IPS-11a (cell line): ENCODE data around the gene SHROOM1.
"Not testable (repeated sequence)": the region's sequence is repeated elsewhere in the genome, so short reads cannot be mapped to it uniquely, and the experiment has no call there.

Experiments used
- H3K4me3 ChIP-seq: one replicate; pipeline ENCODE4 v1.5.1; 2013; ENCODE audit warnings: low read depth, low read length, control low read depth

SHROOM1 gene

DNA sequence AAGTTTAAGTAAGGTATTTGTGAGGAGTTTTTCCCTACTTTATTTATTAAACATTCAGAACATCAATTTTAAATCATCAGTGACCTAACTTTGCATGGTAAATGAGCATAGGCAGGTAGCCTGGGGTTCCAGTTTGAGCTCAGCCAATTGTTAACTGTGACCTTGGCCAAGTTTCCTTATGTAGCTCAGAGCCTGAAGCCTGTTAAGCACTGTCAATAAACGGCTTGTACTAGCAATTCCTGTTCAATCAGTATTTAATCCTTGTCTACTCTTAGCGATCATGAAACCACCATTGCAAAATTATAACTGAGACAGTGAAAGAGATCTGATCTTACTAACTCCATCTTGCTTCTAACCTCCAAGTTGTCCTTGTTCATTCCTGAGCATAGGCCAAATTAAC, 22.0 kb downstream of the SHROOM1 start:
- H3K4me3 ChIP-seq: no peak overlapping the region

DNA sequence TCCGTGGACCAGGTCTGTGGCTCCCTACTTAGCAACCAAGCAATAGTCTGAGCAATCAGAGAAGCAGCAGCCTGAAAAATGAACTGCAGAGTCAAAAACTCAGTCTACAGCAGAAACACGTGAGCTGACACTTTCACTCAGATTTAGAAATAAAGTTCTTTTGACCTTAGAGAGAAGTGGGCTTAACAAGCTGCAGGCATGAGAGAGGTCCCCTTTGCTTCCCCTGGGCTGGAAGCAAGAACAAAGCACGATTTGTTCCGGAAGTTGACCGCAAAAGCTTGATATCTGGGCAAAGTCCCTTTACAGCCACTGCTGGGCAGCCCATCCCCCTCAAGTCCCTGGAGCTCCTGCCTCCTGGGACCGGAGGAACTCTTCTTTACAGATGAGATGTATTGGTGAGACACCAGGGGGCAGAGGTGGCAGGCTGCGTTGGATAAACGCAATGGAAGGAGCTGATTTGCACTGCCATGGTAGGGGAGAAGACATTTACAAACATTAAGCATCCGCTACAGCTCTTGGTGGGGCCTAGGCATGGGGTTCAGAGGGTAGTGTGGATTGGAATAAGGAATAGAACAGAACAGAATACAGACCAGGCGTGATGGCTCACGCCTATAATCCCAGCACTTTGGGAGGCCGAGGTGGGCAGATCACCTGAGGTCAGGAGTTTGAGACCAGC, 23.1 kb downstream of the SHROOM1 start:
- no peak overlapping the region for H3K4me3 ChIP-seq

DNA sequence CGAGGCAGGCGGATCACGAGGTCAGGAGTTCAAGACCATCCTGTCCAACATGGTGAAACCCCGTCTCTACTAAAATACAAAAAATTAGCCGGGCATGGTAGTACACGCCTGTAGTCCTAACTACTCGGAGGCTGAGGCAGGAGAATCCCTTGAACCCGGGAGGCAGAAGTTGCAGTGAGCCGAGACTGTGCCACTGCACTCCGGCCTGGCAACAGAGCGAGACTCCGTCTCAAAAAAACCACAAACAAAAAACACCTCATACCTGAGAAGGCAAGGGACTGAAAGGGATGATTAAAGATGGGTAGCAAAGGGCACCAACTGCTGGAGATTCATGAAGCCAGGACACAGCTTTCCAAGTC, 23.7 kb downstream of the SHROOM1 start:
- H3K4me3 ChIP-seq: not testable (repeated sequence)

DNA sequence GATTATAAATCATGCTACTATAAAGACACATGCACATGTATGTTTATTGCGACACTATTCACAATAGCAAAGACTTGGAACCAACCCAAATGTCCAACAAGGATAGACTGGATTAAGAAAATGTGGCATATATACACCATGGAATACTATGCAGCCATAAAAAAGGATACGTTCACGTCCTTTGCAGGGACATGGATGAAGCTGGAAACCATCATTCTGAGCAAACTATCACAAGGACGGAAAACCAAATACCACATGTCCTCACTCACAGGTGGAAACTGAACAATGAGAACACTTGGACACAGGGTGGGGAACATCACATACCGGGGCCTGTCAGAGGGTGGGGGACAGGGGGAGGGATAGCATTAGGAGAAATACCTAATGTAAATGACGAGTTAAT, 24.6 kb downstream of the SHROOM1 start:
- H3K4me3 ChIP-seq: not testable (repeated sequence)

DNA sequence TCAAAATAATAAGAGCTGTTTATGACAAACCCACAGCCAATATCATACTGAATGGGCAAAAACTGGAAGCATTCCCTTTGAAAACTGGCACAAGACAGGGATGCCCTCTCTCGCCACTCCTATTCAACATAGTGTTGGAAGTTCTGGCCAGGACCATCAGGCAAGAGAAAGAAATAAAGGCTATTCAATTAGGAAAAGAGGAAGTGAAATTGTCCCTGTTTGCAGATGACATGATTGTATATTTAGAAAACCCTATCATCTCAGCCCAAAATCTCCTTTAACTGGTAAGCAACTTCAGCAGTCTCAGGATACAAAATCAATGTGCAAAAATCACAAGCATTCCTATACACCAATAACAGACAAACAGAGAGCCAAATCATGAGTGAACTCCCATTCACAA, 26.2 kb downstream of the SHROOM1 start:
- not testable (repeated sequence) for H3K4me3 ChIP-seq

DNA sequence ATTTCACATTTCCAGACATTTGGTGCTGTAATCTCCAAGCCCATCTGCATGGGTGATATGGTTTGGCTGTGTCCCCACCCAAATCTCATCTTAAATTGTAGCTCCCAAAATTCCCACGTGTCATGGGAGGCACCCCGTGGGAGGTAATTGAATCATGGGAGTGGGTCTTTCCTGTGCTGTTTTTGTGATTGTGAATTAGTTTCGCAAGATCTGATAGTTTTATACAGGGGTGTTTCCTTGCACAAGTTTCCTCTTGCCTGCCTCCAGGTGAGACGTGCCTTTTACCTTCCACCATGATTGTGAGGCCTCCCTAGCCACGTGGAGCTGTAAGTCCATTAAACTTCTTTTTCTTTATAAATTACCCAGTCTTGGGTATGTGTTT, 27.8 kb downstream of the SHROOM1 start:
- H3K4me3 ChIP-seq: not testable (repeated sequence)

DNA sequence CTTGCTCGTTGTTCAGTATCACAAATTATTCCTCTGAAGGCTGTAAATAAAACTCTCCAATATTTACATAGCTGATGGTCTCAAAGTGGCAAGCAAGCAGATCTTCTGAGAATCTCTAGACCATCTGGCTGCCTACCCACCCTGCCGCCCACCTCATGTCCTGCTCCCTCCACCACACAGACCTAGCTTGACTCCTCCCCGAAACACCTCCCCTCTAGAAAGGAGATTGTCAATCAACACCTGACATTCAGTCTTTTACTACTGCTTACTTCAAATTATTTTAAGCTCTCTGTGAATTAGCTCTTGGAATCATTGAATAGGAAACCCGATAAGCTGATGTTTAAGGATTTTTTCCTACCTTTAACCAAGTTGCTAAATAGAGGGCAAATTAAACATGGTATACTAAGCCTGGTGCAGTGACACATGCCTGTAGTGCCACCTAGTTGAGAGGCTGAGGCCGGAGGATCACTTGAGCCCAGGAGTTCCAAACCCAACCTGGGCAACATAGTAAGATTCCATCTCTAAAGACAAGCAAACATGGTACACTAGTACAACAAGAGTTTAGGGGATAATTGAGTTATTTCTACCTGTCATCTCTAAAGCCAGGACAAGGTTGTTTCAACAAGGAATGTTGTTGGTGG, 28.3 kb downstream of the SHROOM1 start:
- no peak overlapping the region for H3K4me3 ChIP-seq

DNA sequence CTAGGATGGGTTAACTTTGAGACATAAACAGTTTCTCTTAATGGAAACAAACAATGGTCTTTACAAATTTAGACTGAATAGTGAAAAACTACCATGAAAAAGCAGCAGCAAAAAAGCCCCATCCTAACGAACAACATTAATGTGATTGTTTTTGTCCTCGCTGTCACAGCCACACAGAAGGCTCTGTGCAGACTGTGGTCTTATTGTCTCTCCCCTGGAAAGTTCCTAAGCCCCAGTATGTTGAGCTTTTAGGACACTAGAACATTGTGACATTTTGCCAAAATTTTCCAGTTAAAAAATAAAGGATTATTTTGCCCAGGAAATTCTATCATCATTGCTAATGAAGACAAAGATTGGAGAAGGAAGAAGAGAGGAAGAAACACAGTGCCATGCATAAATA, 29.9 kb downstream of the SHROOM1 start:
- H3K4me3 ChIP-seq: no peak overlapping the region

DNA sequence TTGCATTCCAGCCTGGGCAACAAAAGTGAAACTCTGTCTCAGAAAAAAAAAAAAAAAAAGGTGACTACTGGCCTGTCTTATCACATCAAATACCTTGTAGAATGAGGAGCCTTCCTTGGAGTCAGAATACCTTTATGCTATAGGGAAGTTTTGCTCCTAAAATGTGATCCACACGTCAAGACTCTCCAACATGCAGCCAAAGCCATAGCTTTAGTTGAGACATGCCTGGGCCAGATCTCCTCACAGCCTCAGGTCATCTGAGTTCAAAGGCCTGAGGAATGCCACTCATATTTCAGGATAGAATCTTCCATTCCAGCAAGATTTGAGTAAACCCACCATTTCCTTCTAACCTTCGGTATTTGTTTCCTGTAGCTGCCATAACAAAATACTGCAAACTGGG, 31.1 kb downstream of the SHROOM1 start:
- no peak overlapping the region for H3K4me3 ChIP-seq

DNA sequence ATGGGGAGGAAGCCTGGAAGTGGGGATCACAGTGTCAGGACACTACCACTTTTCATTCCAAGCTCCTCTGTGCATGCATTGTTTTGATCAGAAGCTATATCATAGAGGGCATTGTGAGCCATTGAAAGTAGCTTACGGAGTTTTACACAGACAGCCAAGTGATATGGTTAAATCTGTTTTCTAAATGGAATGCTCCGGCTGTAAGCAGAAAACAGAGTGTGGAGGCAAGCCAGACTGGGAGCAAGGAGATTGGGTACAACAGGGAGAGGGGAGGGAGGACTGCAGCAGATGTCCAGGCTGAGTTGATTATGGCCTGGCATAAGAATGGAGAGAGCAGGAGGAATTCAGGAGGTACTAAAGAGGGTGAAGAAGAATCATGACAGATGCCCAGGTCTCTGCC, 32.8 kb downstream of the SHROOM1 start:
- H3K4me3 ChIP-seq: no peak overlapping the region

DNA sequence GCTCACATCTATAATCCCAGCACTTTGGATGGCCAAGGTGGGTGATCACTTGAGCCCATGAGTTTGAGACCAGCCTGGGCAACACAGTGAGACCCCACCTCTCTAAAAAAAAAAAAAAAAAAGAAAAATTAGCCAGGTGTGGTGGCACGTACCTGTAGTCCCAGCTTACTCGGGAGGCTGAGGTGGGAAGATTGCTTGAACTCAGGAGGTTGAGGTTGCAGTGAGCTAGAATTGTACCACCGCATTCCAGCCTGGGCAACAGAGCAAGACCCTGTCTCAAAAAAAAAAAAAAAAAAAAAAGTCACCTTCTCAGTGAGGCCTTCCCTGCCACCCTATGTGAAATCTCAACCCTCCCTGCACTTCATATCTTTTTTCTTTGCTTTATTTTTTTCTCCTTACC, 39.4 kb downstream of the SHROOM1 start:
- no peak overlapping the region for H3K4me3 ChIP-seq

DNA sequence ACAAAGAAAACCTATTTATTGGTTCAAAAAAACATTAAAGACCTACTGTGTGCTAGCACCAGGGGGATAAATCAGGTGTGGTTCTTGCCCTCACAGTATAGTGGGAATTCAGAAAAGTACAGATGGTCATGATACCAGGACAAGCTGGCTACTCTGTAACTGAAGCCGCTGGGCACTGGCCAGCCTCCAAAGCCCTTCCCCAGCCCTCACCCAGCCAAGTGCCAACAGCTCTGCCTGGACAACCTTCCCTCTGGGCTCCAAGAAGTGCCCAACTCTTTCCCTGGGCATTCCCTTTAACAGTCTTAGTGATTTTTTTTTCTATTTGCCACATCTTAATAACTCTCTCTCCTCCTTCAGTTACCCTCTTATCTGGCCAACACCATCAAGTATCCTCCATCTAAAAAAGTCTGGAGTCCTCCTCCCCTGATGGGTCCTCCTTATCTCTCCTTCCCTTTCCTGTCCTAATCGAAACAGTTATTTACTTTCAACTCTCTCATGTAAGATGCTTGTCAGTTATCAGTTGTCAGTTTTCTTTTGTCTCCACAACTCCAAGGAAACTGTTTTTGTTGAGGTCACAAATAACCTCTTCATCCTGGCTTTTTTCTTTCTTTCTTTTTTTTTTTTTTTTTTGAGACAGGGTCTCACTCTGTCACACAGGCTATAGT, 40.1 kb downstream of the SHROOM1 start:
- no peak overlapping the region for H3K4me3 ChIP-seq

DNA sequence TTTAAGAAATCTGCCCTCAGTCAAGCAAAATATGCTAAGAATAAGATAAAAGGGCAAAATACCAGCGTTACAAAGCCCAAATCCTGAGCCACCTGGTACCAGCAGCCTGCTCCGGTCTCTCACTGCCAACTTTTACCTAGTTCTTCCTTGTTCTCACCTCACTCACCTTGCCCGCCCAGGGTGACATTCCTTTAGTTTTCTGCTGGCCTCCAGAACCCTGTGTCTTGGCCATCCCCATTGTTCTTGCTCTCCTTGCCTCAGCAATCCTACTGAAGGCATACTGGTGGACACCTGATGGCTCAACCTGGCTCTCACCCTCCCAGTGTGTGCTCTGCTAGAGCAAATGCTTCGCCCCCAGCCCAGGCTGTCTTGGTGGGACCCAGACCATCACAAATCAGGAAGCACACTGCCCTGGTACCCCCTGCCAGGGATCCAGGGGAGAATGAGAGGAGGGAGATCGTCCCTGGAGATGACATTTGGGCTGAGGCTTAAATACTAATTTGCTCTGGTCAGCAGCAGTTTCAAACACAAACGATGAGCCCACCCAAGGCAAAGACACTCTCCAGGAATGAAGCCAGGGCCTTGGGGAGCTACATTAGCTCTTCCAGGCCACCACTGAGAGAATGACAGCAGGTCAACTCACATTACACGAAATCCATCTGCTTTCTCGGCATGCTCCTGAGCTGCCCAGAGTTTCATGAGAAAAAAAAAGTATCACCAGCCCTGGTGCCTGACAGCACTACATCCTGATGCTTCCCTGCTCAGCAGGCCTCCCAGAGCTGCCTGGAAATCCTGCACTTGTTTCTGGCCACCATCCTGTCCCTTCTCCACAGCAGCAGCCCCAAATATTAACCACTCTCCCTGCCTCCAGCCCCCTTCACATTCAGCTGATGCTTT, 41.2 kb downstream of the SHROOM1 start:
- no peak overlapping the region for H3K4me3 ChIP-seq

DNA sequence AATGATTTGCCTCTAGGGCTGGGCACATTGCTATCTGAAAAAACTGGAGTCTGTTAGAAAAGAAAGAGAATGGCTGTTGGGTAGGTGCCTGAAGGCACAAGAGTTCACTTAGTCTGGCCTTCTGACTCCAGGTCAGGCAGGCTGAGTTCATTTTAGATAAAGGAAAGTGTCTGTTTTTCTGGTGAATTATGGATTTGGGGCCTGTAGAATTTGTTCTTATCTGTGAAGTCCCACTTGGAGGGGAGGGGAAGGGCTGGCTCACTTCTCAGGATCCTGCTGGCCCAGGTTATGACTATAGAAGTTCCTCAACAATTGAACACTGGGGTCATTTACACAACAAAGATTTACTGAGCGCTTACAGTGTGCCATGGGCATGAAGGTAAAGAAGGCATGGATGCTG, 41.9 kb downstream of the SHROOM1 start:
- no peak overlapping the region for H3K4me3 ChIP-seq

DNA sequence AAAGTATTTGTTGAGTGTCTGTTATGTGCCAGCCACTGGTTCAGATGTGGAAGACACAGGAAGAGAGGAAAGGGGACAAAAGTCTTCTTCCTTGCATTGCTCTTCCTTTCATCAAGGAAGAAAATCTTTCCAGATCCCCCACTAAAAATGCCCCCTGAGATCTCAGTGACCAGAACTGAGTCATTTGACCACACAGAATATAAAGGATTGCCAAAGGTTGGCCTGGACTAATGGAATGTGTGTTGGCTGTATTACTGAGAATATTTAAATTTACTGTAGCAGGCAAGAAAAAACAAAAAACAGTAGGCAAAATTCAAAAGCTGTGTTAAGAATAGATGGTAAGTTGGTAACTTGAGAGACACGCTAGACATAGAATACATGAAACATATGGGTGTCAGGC, 43.4 kb downstream of the SHROOM1 start:
- no peak overlapping the region for H3K4me3 ChIP-seq

DNA sequence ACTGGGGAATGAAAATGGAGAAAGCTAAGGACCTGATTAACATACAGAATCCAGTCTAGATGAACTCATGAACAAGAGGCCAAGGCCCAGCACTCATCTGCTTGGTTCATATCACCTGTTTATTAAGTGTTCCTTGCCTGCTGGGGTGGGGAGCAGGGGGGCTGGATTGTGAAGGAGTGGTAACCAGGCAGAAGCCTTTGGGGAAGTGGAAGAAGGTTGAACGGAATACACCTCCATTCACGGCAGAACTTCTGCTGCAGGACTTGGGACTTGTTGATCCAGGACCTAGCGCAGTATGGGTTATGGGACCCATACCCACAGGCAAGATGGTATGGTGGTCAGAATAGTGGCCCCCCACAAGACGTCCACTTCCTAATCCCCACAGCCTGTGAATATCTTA, 44.6 kb downstream of the SHROOM1 start:
- no peak overlapping the region for H3K4me3 ChIP-seq

DNA sequence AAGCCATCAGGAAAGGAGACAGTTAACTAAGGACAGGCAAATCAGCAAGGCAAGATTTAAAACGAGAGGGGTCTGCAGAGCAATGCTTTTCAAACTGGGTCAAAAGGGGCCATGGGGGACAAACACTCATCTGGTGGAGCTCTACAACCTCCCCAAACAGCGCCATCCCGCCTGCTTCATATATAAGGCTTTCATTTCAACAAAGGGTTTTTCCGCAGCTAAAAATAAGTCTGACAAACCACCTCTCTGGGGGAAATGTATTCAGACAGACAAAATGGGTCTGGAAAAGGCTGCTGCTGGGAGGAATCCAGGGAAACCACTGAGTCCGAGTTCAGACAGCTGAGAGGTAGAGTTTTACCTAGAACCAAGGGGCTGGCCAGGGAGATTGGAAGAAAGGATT, 45.1 kb downstream of the SHROOM1 start:
- no peak overlapping the region for H3K4me3 ChIP-seq

DNA sequence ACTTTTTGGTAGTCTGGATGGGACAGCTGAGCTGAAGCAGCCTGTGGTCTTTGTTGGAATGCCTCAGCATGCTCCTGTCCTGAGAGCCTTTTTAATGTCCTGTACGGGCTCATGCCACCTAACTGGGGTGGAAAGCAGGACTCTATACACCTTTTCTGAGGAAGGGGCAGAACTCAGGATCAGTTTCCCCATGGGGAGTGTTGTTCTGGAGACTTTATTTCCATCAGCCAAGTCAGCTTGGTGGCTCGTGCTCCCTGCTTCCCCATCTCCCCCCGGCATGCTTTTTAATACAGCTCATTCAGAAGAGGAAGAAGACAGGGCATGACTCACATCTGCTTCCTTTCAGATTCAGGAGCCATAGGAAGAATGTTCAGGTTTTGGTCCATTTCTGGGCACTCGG, 48.3 kb downstream of the SHROOM1 start:
- no peak overlapping the region for H3K4me3 ChIP-seq

DNA sequence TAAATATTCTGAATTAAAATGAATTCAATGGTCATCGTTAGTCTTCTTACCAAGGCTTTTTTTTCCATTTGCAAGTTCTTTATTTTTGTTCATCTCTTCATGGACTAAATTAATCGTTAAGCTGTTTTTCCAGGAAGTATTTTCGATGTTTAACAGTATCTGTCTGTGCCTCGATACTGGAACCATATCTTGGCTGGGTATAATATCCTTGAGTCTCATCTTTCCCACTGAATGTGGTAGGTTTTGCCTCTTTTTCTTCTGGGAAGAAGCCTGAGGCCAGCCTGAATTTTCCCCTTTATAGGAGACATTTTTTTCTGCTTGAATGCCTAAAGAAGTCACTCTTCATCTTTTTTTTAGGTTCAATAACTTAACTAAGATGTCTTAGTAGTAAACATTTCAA, 49.4 kb downstream of the SHROOM1 start:
- no peak overlapping the region for H3K4me3 ChIP-seq

DNA sequence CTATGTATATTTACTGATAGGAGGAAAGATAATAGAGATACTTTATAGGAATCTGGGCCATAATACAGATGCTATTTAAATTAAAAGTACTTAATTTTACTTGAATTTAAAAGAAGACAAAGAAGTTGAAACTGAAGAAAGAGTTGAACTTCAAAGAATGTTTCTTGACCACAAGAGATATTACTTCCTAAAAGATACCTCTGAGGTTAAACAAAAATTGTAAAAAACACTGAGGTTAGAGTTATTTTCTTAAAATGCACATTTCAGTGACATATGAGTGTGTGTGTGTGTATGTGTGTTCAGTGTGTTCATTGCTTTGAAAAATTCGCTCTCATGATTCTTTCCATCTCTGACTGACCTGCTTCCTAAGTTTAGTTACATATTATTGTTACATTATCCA, 49.9 kb downstream of the SHROOM1 start:
- H3K4me3 ChIP-seq: no peak overlapping the region

DNA sequence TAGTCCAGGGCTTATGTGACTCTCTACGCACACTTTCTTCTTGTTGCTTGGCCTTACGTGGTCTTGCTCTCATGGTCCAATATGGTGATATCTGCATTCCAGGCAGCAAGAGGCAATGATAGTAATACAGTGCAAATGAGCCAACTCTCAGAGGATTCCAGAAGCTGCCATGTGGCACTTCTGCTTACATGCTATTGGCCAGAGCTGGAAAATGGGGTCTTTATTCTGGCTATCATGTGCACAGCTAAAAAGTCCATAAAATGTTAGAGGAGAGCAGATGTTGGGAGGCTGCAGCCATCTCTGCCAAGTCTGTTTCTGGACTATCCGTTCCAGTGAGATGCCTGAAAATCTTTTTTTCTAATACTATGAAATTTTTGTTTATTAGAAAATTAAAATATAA, 50.5 kb downstream of the SHROOM1 start:
- no peak overlapping the region for H3K4me3 ChIP-seq

DNA sequence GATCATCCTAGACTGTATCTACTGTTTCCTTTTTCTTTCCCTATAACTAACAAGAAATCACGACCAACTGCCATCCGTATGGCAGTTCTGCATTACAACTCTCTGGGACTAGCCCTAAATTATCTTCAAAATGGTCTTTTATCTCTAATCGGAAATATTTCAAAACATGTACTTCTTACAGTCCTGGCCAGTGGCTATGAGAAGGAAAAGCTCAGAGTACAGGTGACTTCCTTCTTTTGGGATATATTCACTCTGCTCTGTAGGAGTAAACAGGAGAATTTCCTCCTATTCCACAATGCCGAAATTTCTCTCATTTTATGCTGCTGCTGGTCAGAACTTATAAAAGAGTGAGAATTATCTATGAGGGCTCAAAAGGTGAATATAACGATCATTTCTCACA, 51.6 kb downstream of the SHROOM1 start:
- H3K4me3 ChIP-seq: no peak overlapping the region
